ENCODE measurements around the gene USB1.

GRCh38 chr16:58043571-58044155, 42.5 kb downstream of the USB1 start:
- TF ChIP-seq CTCF (IDR thresholded peaks at IDR 0.05) (no peak), POLR2A (IDR thresholded peaks at IDR 0.05) (no peak), POLR2AphosphoS5 (IDR thresholded peaks at IDR 0.05; ENCODE audit: insufficient read depth in 1 of 2, low read depth in 1 of 2) (no peak)

Measured in vagina (tissue), 2 donors.